NCI-H146 (cell line): ENCODE measurements around the gene TMEM254.
A peak's percentile ranks its signal among the peaks of the same experiment; 100 is the strongest.
"Not testable (repeated sequence)": the region's sequence is repeated elsewhere in the genome, so short reads cannot be mapped to it uniquely, and the experiment has no call there.

Experiments
- DNase-seq: peaks from one replicate; lab custom pipeline; 2025; lab: John Stamatoyannopoulos, UW

The TMEM254 gene, protein sequence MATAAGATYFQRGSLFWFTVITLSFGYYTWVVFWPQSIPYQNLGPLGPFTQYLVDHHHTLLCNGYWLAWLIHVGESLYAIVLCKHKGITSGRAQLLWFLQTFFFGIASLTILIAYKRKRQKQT

DNA sequence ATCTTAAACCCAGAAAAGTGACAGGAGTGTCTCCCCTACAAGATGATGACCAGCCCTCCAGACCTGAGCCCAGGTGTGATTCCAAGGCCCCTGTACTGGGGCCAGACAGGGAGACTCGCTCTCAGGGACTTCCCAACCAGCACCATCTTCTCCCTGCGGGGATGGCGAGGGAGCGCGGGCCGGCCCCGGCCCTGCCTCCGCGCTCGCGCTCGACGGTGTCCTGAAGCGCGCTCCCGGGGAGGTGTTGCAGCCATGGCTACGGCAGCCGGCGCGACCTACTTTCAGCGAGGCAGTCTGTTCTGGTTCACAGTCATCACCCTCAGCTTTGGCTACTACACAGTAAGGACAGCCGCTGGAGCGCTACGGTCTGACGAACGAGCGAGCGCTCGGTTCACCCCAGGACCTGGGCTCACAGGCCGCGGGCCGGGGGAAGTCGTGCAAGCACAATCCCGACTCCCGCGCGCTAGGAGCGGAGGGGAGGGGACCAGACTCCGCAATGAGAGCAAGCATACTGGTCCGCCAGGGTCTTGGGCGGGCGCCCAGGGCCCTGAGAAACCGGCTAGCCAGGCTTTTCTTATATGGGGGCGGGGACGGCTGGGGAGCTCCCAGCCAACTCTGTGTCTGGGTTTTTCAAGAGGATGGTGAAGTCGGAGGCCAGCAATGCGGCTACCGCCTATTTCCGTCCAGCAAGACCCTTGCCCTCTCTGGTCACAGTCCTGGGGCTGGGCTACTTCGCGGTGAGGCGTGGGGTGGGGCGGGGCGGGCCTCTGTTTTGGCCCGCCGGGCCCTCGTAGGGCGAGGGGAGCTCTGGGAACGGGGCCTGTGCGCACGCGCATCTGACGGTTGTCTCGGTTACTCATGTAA, at the start of gene TMEM254:
Gene TMEM254 (plus strand): TSS at position 218 of the 864 bp plus-strand sequence. CDS start 35 bp downstream, at position 253.
- DNase-seq: peak; percentile 91

DNA sequence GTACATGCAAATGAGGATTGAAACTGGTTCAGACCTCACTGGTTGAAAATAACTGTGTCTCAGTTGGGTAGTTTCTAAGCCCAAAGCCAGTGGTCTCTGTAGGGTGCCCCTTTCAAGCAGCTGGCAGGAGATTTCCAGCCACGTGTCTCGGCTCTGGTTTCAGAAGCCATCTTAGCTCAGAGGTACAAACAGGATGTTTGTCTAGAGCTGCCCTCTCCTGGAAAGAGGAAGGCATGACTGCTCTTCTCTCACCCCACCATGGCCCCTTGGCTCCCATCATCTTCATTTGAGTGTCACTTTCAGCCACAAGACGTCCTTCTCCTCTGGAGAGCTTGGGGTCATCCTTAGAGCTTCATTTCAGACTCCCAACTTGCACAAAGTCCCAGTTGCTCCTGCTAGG, 49.3 kb upstream of the TMEM254 start:
- DNase-seq: peak; percentile 72

DNA sequence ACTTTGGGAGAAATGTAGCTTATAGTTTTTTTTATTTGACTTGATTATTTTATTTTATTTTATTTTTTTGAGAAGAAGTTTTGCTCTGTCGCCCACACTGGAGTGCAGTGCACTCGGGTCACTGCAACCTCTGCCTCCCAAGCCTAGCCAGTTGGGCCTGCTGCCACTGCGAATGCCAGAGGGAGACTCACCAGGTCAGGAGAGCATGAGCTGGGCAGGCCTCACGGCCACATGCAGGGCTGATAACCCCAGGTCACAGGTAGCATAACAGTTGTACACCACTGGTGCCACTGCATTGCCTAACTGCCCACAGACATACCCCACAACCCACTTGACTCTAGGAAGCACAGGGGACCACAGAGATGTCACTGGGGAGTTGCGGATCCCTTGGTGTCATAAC, 48.6 kb upstream of the TMEM254 start:
- not testable (repeated sequence) for DNase-seq

DNA sequence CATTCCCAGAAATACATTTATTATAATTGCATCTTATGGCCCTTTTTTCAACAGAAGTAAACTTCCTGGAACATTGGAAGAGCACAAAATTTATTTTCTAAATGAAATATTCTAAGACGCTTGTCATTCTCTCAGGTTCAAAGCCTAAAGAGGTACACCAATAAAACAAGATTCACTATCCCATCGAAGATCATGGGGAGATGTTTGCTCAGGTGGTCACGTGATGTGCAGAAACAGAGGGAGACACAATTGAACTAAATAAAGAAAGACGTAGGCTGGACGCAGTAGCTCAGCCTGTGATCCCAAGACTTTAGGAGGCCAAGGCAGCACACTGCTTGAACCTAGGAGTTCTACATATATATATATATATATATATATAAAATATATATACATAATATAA, 46.0 kb upstream of the TMEM254 start:
- no peak for DNase-seq

DNA sequence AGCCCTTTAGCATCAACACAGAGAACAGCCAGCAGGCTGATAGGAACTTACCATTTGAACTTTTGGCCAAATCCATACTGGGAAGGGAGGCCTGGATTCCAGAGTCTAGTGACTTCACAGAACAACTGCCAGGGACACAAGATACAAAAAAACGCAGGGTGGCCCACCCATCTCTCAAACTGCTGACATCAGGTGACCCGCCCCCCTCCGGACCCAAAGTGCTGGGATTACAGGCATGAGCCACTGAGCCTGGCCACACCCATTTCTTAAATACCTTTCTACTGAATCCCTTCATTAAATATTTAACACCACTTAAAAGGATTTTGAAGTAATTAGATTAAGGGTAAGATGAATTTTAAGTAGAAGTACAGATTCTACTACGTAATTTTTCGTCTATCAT, 43.7 kb upstream of the TMEM254 start:
- not testable (repeated sequence) for DNase-seq

DNA sequence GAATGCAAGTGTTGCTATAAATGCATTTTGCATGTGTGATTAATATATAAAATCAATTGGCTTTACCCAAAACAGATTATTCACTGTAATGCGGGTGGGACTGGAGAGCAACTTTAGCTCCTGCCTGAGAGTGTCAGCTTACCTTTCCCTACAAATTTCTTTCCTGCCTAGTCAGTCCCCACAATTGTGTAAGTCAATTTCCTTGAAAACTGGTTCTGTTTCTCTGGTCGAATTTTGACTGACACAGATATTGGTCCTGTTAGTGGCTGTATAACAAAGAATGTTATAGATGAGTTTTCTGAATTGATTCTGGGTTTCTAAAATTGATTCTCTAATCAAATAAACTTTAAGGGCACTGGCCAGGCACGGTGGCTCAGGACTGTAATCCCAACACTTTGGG, 43.0 kb upstream of the TMEM254 start:
- DNase-seq: not testable (repeated sequence)

DNA sequence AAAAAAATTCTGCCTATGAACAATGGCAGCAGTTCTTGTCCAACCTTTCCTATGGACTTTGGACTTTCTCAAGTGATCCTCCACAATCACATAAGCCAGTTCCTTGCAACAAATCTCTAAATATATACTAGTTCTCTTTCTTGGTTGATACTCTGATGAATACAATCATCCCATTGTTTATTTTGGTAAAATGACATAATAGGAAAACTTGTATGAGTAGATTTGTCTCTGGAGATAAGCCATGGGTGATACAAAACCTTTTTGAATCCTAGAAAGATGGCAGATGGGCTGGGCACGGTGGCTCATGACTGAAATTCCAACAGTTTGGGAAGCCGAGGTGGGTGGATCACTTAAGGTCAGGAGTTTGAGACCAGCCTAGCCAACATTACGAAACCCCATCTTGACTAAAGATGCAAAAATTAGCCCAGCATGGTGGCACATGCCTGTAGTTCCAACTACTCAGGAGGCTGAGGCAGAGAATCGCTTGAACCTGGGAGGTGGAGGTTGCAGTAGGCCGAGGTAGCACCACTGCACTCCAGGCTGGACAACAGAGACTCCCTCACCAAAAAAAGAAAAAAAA, 41.5 kb upstream of the TMEM254 start:
- not testable (repeated sequence) for DNase-seq

DNA sequence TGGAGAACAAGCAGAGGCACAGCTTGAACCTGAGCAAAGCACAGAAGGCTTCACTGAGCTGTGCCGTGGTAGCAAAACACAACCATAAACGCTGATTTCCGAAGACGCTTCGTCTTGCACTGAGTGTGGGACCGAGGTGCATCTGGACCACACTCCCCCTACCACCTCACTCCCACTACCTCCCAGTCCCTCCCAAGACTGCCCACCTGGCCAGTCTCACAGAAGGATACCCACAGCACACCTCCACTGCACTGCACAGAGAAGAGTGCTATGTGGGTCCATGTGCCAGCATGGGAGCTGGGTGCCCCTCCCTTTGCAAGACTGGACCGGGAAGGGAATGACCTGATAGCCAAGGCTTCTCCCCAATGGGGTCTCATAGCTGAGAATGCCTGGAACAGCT, 40.2 kb upstream of the TMEM254 start:
- DNase-seq: not testable (repeated sequence)

DNA sequence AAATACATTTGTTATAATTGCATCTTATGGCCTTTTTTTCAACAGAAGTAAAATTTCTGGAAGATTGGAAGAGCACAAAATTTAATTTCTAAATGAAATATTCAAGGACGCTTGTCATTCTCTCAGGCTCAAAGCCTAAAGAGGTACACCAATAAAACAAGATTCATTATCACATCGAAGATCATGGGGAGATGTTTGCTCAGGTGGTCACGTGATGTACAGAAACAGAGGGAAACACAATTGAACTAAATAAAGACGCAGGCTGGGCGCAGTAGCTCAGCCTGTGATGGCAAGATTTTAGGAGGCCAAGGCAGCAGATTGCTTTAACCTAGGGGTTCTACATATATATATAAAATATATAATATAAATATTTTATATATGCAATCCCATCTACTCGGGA, 37.3 kb upstream of the TMEM254 start:
- peak; percentile 40 for DNase-seq

DNA sequence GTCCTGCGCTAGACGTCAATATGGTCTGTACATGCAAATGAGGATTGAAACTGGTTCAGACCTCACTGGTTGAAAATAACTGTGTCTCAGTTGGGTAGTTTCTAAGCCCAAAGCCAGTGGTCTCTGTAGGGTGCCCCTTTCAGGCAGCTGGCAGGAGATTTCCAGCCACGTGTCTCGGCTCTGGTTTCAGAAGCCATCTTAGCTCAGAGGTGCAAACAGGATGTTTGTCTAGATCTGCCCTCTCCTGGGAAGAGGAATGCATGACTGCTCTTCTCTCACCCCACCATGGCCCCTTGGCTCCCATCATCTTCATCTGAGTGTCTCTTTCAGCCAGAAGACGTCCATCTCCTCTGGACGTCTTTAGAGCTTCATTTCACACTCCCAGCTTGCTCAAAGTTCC, 33.5 kb upstream of the TMEM254 start:
- DNase-seq: peak; percentile 56

DNA sequence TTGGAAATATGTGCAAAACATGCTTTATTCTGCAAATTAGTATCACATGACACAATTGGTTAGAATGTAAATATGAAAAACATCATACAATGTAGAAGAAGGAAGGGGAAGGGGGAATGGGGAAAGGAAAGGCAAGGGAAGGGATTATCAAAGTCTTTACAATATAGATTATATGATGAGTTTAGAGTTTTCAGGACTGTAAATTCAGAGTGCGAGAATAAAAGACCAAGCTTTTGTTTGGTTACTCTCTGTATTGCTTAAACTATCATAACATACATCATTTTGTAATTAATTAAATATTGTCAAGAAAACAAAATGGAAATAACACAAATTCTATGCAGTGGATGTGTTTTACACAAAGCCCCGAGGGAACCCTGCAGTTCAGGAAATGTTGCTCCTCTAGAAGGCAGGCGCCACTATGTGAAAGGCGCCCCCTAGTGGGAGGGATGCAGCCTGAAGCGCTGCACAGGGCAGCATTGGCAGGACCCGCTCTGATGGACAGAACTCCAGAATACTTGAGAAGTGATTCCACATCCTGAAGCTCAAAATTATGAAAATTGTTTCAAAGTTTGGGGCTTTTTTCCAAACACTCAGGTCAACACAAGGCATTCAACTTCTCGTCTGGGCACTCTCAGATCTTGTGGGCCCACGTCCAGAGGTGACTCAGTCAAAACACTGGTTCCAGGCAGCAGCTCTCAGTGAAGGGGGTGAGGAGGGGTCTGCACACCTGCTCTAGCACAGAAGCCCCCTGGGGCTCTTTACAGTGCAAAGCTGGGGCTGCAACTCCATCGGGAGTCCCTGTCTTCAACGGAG, 31.6 kb upstream of the TMEM254 start:
- DNase-seq: peak; percentile 69

DNA sequence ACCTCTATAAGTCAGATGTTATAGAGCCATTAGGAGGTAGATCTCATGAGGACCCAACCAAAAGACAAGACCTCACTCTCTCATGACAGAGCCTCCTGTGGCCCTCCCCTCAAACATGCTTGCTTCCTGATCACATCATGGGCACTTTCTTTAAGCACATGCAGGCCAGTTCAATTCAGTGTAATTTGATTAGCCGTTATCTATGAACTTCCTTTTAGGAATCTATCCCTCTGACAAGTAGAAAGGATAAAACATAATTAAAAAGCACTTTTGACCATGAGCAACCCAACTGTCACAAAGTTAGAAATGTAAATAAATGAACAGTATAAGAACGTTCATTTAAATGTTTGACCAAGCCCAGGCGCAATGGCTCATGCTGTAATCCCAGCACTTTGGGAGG, 27.7 kb upstream of the TMEM254 start:
- no peak for DNase-seq

DNA sequence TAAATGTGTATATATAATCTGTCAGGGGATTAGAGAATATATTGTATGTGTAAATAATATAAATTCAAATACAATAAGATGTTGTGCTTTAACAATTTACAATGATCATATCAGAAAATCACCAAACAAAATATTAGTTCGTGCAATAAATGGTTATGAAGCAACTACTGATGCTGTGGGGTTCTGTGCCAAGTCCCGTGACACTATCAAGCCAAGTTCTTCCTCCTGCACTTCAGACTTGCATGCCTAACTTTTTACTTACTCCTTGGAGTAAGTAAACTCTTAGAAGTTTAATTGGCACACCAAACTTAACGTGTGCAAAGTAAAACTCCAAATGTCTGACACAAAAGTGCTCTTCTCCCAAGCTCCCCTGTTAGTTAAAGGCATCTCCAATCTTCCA, 26.5 kb upstream of the TMEM254 start:
- DNase-seq: no peak

DNA sequence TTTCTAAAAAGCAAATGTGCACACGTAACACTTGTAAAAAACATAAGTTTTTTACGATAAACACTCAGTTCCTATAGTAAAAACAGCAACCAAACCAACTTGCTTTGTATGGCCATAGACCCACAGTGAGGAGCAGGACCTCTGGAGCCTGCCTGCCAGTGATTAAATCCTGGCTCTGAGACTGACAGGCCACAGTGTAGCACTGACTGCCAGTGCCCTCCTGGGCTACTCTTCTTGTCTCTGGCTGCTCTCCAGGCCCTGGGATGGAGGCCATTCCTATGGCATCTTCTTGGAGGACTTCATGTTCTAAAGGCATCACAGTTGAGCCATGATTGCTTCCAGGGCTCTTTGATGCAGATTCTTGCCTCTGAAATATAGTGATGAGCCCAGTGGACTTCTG, 22.7 kb upstream of the TMEM254 start:
- DNase-seq: no peak

DNA sequence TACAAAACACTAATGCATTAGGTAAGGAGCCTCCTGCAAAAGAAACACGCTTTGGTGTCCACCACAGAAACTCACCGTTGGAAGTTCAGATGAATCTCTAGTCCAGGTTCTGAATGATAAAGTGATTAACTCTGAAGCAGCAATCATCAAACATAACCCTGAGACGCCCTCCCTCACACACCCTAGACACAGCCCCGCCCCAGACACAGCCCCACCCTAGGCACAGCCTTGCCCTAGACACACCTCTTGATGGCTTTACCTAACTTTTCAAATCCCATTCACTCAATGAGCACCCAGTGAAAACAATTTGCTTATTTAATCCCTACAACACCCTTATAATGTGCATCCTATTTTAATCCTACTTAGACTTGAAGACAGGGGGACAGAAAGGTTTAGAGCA, 21.3 kb upstream of the TMEM254 start:
- no peak for DNase-seq

DNA sequence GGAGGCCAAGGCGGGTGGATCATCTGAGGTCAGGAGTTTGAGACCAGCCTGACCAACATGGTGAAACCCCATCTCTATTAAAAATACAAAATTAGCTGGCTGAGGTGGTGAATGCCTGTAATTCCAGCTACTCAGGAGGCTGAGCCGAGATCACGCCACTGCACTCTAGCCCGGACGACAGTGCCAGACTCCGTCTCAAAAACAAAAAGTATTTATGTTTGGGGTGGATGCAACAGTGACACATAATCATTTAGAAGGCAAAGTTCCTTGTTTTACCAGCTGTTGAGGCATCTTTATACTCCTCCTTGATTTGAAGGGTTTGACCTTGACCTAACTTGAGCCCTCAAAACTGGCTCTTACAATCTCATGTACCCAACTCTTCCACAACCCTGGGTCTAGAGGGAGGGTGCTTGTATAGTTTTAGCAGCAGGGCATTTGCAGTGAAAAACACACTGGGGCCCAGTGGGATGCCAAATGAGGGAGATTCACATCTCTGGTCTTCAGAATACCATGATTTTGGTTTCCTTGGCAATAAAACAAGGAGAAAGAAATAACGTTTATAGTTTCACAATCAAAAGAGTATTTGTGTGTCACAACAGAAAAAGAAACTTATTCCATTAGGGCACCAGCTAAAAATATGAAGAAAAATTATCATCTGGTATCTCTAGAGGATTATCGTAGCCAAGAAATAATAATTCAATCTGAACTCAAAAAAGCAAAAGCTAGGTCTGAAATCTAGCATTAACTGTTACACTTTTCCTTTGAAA, 14.2 kb upstream of the TMEM254 start:
- no peak for DNase-seq

DNA sequence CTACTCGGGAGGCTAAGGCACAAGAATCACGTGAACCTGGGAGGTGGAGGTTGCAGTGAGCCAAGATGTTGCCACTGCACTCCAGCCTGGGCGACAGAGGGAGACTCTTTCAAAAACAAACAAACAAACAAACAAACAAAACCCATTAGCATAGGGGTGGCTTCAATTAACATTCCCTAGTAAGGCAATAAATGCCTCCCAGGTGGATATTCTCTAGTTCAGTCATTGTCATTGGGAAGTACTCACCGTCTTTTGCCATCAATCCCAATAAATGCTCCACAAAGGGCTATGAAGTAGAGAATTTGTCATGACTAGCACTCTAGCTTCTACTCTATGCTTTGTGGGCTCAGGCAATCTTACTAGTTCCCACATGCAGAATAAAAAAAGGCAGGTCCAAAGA, 11.7 kb upstream of the TMEM254 start:
- no peak for DNase-seq

DNA sequence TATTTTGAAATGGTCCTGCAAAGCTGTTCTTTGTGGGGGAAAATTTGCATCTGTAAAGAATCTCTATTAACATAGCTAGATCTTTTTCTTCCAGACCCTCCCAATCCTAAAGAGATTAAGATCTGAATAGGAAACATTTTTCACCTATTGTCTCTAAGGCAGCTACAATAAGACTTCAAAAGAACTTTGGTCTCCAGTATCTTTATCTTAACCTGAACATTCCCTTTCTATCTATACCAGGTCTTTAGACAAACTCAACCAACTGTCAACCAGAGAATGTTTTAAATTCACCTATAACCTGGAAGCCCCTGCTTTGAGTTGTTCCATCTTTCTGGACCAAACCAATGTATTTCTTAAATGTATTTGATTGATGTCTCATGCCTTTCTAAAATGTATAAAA, 10.6 kb upstream of the TMEM254 start:
- not testable (repeated sequence) for DNase-seq

DNA sequence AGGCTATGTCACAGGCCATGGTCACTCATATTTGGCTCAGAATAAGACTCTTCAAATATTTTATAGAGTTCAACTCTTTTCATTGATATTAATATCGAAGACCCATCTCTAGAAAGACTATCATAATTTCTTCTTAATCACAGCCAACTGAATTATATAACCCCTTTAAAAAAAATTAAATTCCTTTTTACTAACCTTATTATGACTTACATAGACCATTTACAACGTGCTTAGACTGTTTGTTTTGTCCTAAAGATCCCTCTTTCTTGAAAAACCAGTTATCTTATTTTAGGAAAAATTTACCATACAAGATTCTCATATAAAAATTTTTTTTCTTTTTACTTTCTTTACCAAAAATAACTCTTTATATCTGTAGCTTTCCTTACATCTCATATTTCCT, 10.2 kb upstream of the TMEM254 start:
- no peak for DNase-seq

DNA sequence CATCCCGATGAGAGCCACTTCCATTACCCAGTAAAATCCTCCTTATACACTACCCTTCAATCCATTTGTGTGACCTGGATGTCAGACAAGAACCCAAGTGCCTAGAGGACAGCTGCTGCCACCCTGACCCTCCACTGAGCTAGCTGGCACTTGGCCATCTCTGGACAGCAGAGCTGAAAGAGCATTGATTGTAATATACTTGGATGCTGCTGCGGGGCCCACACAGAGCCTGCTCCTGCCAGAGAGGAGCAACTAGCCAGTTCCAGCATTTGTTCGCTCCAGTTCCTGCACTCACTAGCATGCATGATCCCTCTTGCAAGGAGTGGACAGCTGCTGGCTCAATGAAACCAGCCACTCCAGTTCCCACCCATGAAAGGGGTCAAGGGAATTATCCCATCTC, 8.4 kb upstream of the TMEM254 start:
- DNase-seq: peak; percentile 7

DNA sequence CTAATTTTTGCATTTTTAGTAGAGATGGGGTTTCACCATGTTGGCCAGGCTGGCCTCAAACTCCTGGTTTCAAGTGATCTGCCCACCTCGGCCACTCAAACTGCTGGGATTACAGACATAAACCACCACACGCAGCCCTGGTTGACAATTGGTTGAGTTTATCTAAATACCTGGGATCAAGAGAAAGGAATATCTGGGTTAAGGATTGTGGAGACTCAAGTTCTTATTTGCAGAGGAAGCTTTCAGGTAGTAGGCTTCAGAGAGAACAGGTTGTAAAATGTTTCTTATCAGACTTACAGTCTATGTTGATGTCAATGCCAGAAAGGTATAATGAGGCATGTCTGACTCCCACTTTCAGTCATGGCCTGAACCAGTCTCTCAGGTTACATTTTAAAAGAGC, 5.9 kb upstream of the TMEM254 start:
- DNase-seq: no peak

DNA sequence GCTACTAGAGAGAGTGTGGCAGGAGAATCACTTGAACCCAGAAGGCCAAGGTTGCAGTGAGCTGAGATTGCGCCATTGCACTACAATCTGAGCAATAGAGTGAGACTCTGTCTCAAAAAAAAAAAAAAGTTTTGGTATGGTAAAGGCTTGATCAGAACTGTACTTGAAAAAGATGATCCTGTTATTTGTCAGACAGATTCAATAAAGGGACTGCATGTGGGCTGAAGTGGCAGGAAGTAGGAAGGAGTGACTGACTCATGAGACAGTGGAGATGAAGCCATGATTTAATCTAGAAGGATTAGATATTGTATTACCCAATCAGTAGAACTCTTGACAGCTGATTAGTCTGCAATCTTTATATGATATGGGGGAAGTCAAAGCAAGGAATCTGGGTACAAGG, 2.7 kb upstream of the TMEM254 start:
- no peak for DNase-seq
